Upper lobe of right lung (tissue), 1 donor: ENCODE results near the gene NFASC. TPM values are rescaled to one million over a fixed set of nuclear protein-coding genes. Genes with fewer than 3 reads are reported as not detected.

ENCODE experiments used
- ATAC-seq: fragments of 200-7000 bp; cut with Tn5 transposase; one replicate; pipeline ENCODE4 v1.9.1; 2020; ENCODE audit warnings: mild to moderate bottlenecking, moderate library complexity
- DNase-seq: peaks from one replicate; pipeline ENCODE4 v3.0.0-alpha.2; 2020
- H3K27ac ChIP-seq: fragments of 200-600 bp; one replicate; pipeline ENCODE4 v1.8.0; 2022
- H3K27me3 ChIP-seq: fragments of 200-600 bp; one replicate; pipeline ENCODE4 v1.8.0; 2022; ENCODE audit warnings: mild to moderate bottlenecking
- H3K36me3 ChIP-seq: fragments of 200-600 bp; one replicate; pipeline ENCODE4 v1.8.0; 2022
- H3K4me1 ChIP-seq: fragments of 200-600 bp; one replicate; pipeline ENCODE4 v1.8.0; 2022
- H3K4me3 ChIP-seq: fragments of 200-600 bp; one replicate; pipeline ENCODE4 v1.8.0; 2022; ENCODE audit warnings: mild to moderate bottlenecking
- H3K9me3 ChIP-seq: fragments of 200-600 bp; one replicate; pipeline ENCODE4 v1.8.0; 2022
- CTCF ChIP-seq: fragments of 200-600 bp; IDR thresholded peaks from one replicate; pipeline ENCODE4 v1.8.0; 2022; ENCODE audit warnings: antibody characterized with exemption
- intact Hi-C: fragments of 100-400 bp; cut with DNase I; formaldehyde crosslinking; loops from one replicate; pipeline ENCODE4 v1.11.0; 2022
- total RNA-seq: library from RNA; stranded (reverse); fragmentation: NEBNext Ultra II Directional; extraction: Animal tissue kit (Norgen Biotek cat#: 25700); gene quantifications from one replicate; pipeline ENCODE4 v1.2.1, GENCODE V29; 2021
- donor health status: DM: no; HTN: yes; CAD: no; lungs with severe emphysema.

Gene NFASC
- total RNA-seq, 1 donor from 2014 or later = 24.1 TPM

GRCh38 chr1:204836856-204837255 is 33.8 kb upstream of the NFASC start:
- ATAC-seq (no peak), DNase-seq (no peak)
- no peak overlapping the region for H3K4me3 ChIP-seq
- H3K36me3 ChIP-seq = no peaks in the 10 kb centered on the region
- H3K27ac ChIP-seq = no peak overlapping the region
- TF ChIP-seq CTCF = no peak
- intact Hi-C loops = no loop called here
- H3K27me3 ChIP-seq = no peaks in the 10 kb centered on the region
- H3K4me1 ChIP-seq = no peaks in the 10 kb centered on the region
- no peaks in the 10 kb centered on the region for H3K9me3 ChIP-seq

GRCh38 chr1:204837440-204838084 is 33.1 kb upstream of the NFASC start:
- Histone ChIP-seq H3K27ac (no peak overlapping the region), H3K9me3 (no peaks in the 10 kb centered on the region), H3K27me3 (no peaks in the 10 kb centered on the region), H3K4me3 (no peak overlapping the region), H3K4me1 (no peaks in the 10 kb centered on the region), H3K36me3 (no peaks in the 10 kb centered on the region)
- DNase-seq = no peak
- intact Hi-C loops = no loop called here
- ATAC-seq = peak; percentile 55
- no peak for TF ChIP-seq CTCF

- no peak for ATAC-seq
- intact Hi-C loops = no loop called here
Observed at GRCh38 chr1:204841316-204841715, 29.3 kb upstream of the NFASC start.

GRCh38 chr1:204841798-204842197 is 28.9 kb upstream of the NFASC start:
- Histone ChIP-seq H3K36me3 (no peaks in the 10 kb centered on the region), H3K4me1 (no peaks in the 10 kb centered on the region), H3K27ac (no peak overlapping the region), H3K9me3 (no peaks in the 10 kb centered on the region), H3K4me3 (no peak overlapping the region), H3K27me3 (no peaks in the 10 kb centered on the region)
- TF ChIP-seq CTCF = no peak
- ATAC-seq = no peak
- no peak for DNase-seq
- intact Hi-C loops = no loop called here

More at GRCh38 chr1:204841316-204841715, 29.3 kb upstream of the NFASC start:
- TF ChIP-seq CTCF = no peak
- H3K27me3 ChIP-seq = no peaks in the 10 kb centered on the region
- H3K9me3 ChIP-seq = no peaks in the 10 kb centered on the region
- H3K27ac ChIP-seq = no peak overlapping the region
- H3K4me1 ChIP-seq = no peaks in the 10 kb centered on the region
- DNase-seq = no peak
- H3K4me3 ChIP-seq = no peak overlapping the region
- no peaks in the 10 kb centered on the region for H3K36me3 ChIP-seq

- intact Hi-C loops = no loop called here
- ATAC-seq (no peak), DNase-seq (no peak)
- H3K4me1 ChIP-seq = no peaks in the 10 kb centered on the region
- H3K27me3 ChIP-seq = no peaks in the 10 kb centered on the region
- H3K27ac ChIP-seq = no peak overlapping the region
- H3K36me3 ChIP-seq = no peaks in the 10 kb centered on the region
- H3K4me3 ChIP-seq = no peak overlapping the region
- TF ChIP-seq CTCF = no peak
- H3K9me3 ChIP-seq = no peaks in the 10 kb centered on the region
Observed at GRCh38 chr1:204842369-204842768, 28.3 kb upstream of the NFASC start.

- H3K4me3 ChIP-seq = no peak overlapping the region
- H3K36me3 ChIP-seq = no peaks in the 10 kb centered on the region
- no peaks in the 10 kb centered on the region for H3K9me3 ChIP-seq
- H3K4me1 ChIP-seq = no peaks in the 10 kb centered on the region
- intact Hi-C loops = no loop called here
- H3K27ac ChIP-seq = no peak overlapping the region
- ATAC-seq (no peak), DNase-seq (no peak)
- no peaks in the 10 kb centered on the region for H3K27me3 ChIP-seq
- no peak for TF ChIP-seq CTCF
Observed at GRCh38 chr1:204842892-204843291, 27.8 kb upstream of the NFASC start.
